ENCODE data around the gene LRRC3C. TPM values are rescaled to one million over a fixed set of nuclear protein-coding genes. Genes with fewer than 3 reads are reported as not detected.
"Not testable (repeated sequence)": the region's sequence is repeated elsewhere in the genome, so short reads cannot be mapped to it uniquely, and the experiment has no call there.

Gene LRRC3C
- total RNA-seq, 1 donor from 2014 or later, result not detected

- Mint-ChIP-seq H3K27me3 (ENCODE audit: unreplicated experiment) (no peaks in the 10 kb centered on the region), H3K4me1 (ENCODE audit: unreplicated experiment) (peaks cover 6% of the 10 kb centered on the region), H3K36me3 (ENCODE audit: unreplicated experiment) (no peaks in the 10 kb centered on the region), H3K27ac (ENCODE audit: unreplicated experiment) (no peak overlapping the region), H3K9me3 (ENCODE audit: unreplicated experiment) (no peaks in the 10 kb centered on the region), H3K4me3 (ENCODE audit: unreplicated experiment) (no peak overlapping the region)
- DNase-seq (ENCODE audit: extremely low spot score, unreplicated experiment), result no peak
- no peak for TF ChIP-seq CTCF (IDR thresholded peaks at IDR 0.05)
Measured at GRCh38 chr17:39939106-39939505, 11.6 kb downstream of the LRRC3C start.

DNA sequence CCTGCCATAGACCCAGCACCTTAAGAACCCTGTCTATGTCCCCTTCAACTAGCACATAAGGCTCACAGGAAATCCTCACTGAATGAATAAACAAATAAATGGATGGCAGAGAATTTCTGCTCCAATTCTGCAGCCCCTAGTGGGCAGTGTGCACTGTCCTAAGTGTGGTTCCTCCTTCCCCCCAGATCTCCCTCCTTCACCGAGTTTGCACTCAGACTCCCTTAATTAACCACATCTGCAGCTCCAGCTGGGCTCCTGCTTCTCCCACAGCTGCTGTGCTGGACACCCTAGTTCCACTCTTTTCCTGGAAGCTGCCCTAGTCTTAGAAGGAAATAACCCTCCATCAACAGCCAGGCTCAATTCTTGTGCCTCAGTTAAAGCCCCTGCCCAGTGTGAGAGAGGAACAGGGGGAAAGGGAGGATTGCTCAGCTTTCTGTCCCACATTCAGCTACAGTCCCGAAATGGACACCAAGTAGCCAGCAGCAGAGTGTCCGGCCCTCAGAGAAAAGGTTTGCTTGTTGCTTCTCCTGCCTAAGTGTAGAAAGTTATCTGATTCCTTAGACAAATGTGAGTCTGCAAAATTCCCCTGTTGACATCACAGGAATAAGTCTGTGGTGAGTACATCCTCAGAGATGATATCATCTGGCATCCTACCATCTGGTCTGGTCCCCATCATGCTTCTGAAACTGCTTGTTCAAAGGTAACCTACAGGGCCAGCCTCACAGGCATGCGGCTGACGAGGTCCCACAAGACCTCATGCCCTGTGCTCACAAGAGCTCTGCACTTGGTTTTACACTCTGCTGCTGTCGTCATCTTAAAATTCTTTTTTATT is 12.3 kb downstream of the LRRC3C start:
- H3K4me1 Mint-ChIP-seq (ENCODE audit: unreplicated experiment), result peaks cover 6% of the 10 kb centered on the region
- no peak overlapping the region for H3K27ac Mint-ChIP-seq (ENCODE audit: unreplicated experiment)
- DNase-seq (ENCODE audit: extremely low spot score, unreplicated experiment), result no peak

DNA sequence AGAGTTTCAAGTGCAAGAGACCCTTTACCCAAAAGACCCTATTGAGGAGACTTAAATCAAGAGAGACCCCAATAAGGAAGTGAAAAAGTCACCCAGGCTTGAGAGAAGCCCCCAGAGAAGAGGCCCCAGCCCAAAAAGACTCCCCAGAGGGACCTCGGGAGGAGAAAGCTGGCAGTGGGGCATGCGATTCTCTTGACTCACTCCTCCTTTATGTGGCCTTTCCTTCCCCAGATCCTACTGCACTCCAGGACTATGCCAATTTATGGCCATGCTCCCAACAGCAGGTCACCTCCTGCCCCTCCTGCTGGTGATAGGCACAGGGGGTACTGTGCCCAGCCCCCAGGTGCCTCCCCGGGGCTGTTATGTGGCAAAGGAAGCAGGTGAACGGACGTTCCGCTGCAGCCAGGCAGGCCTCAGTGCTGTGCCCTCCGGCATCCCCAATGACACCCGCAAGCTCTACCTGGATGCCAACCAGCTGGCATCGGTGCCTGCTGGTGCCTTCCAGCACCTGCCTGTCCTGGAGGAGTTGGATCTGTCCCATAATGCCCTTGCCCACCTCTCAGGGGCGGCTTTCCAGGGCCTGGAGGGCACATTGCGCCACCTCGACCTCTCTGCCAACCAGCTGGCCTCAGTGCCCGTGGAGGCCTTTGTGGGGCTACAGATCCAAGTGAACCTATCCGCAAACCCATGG is 16.3 kb downstream of the LRRC3C start:
- H3K9me3 Mint-ChIP-seq (ENCODE audit: unreplicated experiment), result no peaks in the 10 kb centered on the region
- H3K4me1 Mint-ChIP-seq (ENCODE audit: unreplicated experiment), result peaks cover 6% of the 10 kb centered on the region
- peaks cover 3% of the 10 kb centered on the region for H3K27me3 Mint-ChIP-seq (ENCODE audit: unreplicated experiment)
- H3K36me3 Mint-ChIP-seq (ENCODE audit: unreplicated experiment), result no peaks in the 10 kb centered on the region
- DNase-seq (ENCODE audit: extremely low spot score, unreplicated experiment), result no peak
- no peak overlapping the region for H3K4me3 Mint-ChIP-seq (ENCODE audit: unreplicated experiment)
- no peak overlapping the region for H3K27ac Mint-ChIP-seq (ENCODE audit: unreplicated experiment)
- TF ChIP-seq CTCF (IDR thresholded peaks at IDR 0.05), result no peak

More for the DNA sequence above, 12.3 kb downstream of the LRRC3C start:
- no peak overlapping the region for H3K4me3 Mint-ChIP-seq (ENCODE audit: unreplicated experiment)
- TF ChIP-seq CTCF (IDR thresholded peaks at IDR 0.05), result peak; percentile 57
- H3K27me3 Mint-ChIP-seq (ENCODE audit: unreplicated experiment), result no peaks in the 10 kb centered on the region
- H3K36me3 Mint-ChIP-seq (ENCODE audit: unreplicated experiment), result no peaks in the 10 kb centered on the region
- H3K9me3 Mint-ChIP-seq (ENCODE audit: unreplicated experiment), result no peaks in the 10 kb centered on the region

DNA sequence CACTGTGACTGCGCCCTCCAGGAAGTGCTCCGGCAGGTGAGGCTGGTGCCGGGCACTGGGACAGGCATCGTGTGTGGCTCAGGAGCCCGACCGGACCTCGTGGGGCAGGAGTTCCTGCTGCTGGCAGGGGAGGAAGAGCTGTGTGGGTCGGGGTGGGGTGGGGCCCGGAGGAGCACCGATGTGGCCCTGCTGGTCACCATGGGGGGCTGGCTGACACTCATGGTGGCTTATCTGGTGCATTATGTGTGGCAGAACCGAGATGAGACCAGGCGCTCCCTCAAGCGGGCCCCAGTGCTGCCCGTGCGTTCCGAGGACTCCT is 16.8 kb downstream of the LRRC3C start:
- TF ChIP-seq CTCF (IDR thresholded peaks at IDR 0.05), result no peak
- Mint-ChIP-seq H3K9me3 (ENCODE audit: unreplicated experiment) (no peaks in the 10 kb centered on the region), H3K27me3 (ENCODE audit: unreplicated experiment) (peaks cover 3% of the 10 kb centered on the region), H3K27ac (ENCODE audit: unreplicated experiment) (no peak overlapping the region), H3K4me3 (ENCODE audit: unreplicated experiment) (no peak overlapping the region), H3K36me3 (ENCODE audit: unreplicated experiment) (no peaks in the 10 kb centered on the region), H3K4me1 (ENCODE audit: unreplicated experiment) (peaks cover 4% of the 10 kb centered on the region)
- DNase-seq (ENCODE audit: extremely low spot score, unreplicated experiment), result no peak

- Mint-ChIP-seq H3K27me3 (ENCODE audit: unreplicated experiment) (peaks cover 3% of the 10 kb centered on the region), H3K4me1 (ENCODE audit: unreplicated experiment) (peaks cover 6% of the 10 kb centered on the region), H3K9me3 (ENCODE audit: unreplicated experiment) (no peaks in the 10 kb centered on the region), H3K36me3 (ENCODE audit: unreplicated experiment) (no peaks in the 10 kb centered on the region), H3K4me3 (ENCODE audit: unreplicated experiment) (no peak overlapping the region), H3K27ac (ENCODE audit: unreplicated experiment) (no peak overlapping the region)
- DNase-seq (ENCODE audit: extremely low spot score, unreplicated experiment), result no peak
- TF ChIP-seq CTCF (IDR thresholded peaks at IDR 0.05), result no peak
Measured at GRCh38 chr17:39946551-39947330, 19.2 kb downstream of the LRRC3C start.

DNA sequence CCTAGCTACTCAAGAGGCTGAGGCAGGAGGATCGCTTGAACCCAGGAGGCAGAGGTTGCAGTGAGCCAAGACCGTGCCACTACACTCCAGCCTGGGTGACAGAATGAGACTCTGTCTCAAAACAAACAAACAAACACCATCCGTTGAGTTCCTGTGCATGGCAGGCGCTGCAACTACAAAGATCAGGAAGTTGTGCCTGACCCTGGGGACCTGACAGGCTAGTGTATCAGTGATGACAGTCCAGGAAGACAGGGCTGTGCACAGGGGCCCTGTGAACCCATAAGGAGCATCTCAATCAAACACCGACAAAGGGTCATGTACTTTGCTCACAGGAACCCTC is 20.9 kb downstream of the LRRC3C start:
- not testable (repeated sequence) for H3K36me3 Mint-ChIP-seq (ENCODE audit: unreplicated experiment); DNase-seq (ENCODE audit: extremely low spot score, unreplicated experiment); H3K4me3 Mint-ChIP-seq (ENCODE audit: unreplicated experiment); H3K27ac Mint-ChIP-seq (ENCODE audit: unreplicated experiment); H3K9me3 Mint-ChIP-seq (ENCODE audit: unreplicated experiment); H3K27me3 Mint-ChIP-seq (ENCODE audit: unreplicated experiment)
- peaks cover 13% of the 10 kb centered on the region for H3K4me1 Mint-ChIP-seq (ENCODE audit: unreplicated experiment)

All from osteocyte (in vitro differentiated cells).